GM12865 (cell line): ENCODE results near the gene SPEN.
A peak's percentile ranks its signal among the peaks of the same experiment; 100 is the strongest.
"Not testable (repeated sequence)": the region's sequence is repeated elsewhere in the genome, so short reads cannot be mapped to it uniquely, and the experiment has no call there.

Experiments used
- DNase-seq: peaks from one replicate; pipeline ENCODE4 v3.0.0; 2010; ENCODE audit warnings: low read depth
- H3K4me3 ChIP-seq: 2 replicates; pipeline ENCODE4 v1.5.1; 2011; ENCODE audit warnings: mild to moderate bottlenecking, low read depth, low read length, control low read depth
- CTCF ChIP-seq: IDR thresholded peaks from 2 replicates; pipeline ENCODE4 v1.5.1; 2011; ENCODE audit warnings: low read length, control low read depth, low read depth, inconsistent platforms; ENCODE audit not compliant: insufficient read depth; ENCODE audit errors: missing control alignments

SPEN gene

GRCh38 chr1:15885701-15886610, 38.4 kb downstream of the SPEN start:
- no peak for TF ChIP-seq CTCF
- DNase-seq: peak; percentile 63
- peak overlapping the region; percentile 42 for H3K4me3 ChIP-seq

- DNase-seq: no peak
- peak overlapping the region; percentile 42 for H3K4me3 ChIP-seq
- TF ChIP-seq CTCF: no peak
These were observed 39.2 kb downstream of the SPEN start for GRCh38 chr1:15886611-15887167.

- DNase-seq: peak; percentile 18
- H3K4me3 ChIP-seq: not testable (repeated sequence)
These were observed 45.5 kb downstream of the SPEN start for GRCh38 chr1:15892857-15893599.

- H3K4me3 ChIP-seq: no peak overlapping the region
- no peak for DNase-seq
- no peak for TF ChIP-seq CTCF
These were observed 47.7 kb downstream of the SPEN start for GRCh38 chr1:15895233-15895632.

GRCh38 chr1:15896841-15897610, 49.5 kb downstream of the SPEN start:
- DNase-seq, H3K4me3 ChIP-seq: not testable (repeated sequence)

GRCh38 chr1:15899266-15899665, 51.8 kb downstream of the SPEN start:
- no peak for TF ChIP-seq CTCF
- no peak overlapping the region for H3K4me3 ChIP-seq

GRCh38 chr1:15900662-15901279, 53.3 kb downstream of the SPEN start:
- no peak for DNase-seq
- TF ChIP-seq CTCF: no peak
- no peak overlapping the region for H3K4me3 ChIP-seq

More at GRCh38 chr1:15899266-15899665, 51.8 kb downstream of the SPEN start:
- DNase-seq: no peak
